Loucy (cell line): ENCODE results near the gene BLACAT1.

ENCODE experiments used
- H2AFZ ChIP-seq: fragments of 200-600 bp; sonication (generic); 2 replicates; pipeline ENCODE4 v1.6.0; 2016; ENCODE audit warnings: antibody characterized with exemption, mild to moderate bottlenecking, low read length, moderate library complexity
- H3F3A ChIP-seq: fragments of 200-600 bp; 2 replicates; pipeline ENCODE4 v1.6.0; 2016; ENCODE audit warnings: antibody characterized with exemption, low read depth, mild to moderate bottlenecking
- H3K27me3 ChIP-seq: fragments of 200-600 bp; sonication (generic); 2 replicates; pipeline ENCODE4 v1.6.1; 2014; ENCODE audit warnings: low read length, mild to moderate bottlenecking; ENCODE audit not compliant: insufficient read depth, poor library complexity, severe bottlenecking
- H3K36me3 ChIP-seq: fragments of 200-600 bp; sonication (generic); 2 replicates; pipeline ENCODE4 v1.6.1; 2016; ENCODE audit warnings: low read length; ENCODE audit not compliant: insufficient read depth
- H3K4me1 ChIP-seq: fragments of 200-600 bp; sonication (generic); 2 replicates; pipeline ENCODE4 v1.5.1; 2014; ENCODE audit warnings: low read length, mild to moderate bottlenecking; ENCODE audit not compliant: insufficient read depth, poor library complexity, severe bottlenecking
- H3K4me2 ChIP-seq: fragments of 200-600 bp; sonication (generic); 2 replicates; pipeline ENCODE4 v1.6.0; 2014; ENCODE audit warnings: antibody characterized with exemption, low read length, low read depth, mild to moderate bottlenecking; ENCODE audit not compliant: poor library complexity, severe bottlenecking
- H3K4me3 ChIP-seq: fragments of 200-600 bp; sonication (generic); 2 replicates; pipeline ENCODE4 v1.5.1; 2014; ENCODE audit warnings: low read length, mild to moderate bottlenecking, mixed read lengths; ENCODE audit not compliant: poor library complexity, severe bottlenecking
- H3K79me2 ChIP-seq: fragments of 200-600 bp; sonication (generic); 2 replicates; pipeline ENCODE4 v1.6.1; 2014; ENCODE audit warnings: low read length; ENCODE audit not compliant: insufficient read depth
- H3K9ac ChIP-seq: fragments of 200-600 bp; sonication (generic); 2 replicates; pipeline ENCODE4 v1.6.0; 2014; ENCODE audit warnings: mild to moderate bottlenecking, low read depth, low read length, moderate library complexity; ENCODE audit not compliant: poor library complexity, severe bottlenecking
- H3K9me2 ChIP-seq: fragments of 200-600 bp; sonication (generic); replicated peaks from 2 replicates; pipeline ENCODE4 v1.6.1; 2016; ENCODE audit warnings: low read depth, low read length, mixed read lengths
- H3K9me3 ChIP-seq: fragments of 200-600 bp; sonication (generic); 2 replicates; pipeline ENCODE4 v1.6.1; 2014; ENCODE audit warnings: mild to moderate bottlenecking, antibody characterized with exemption, low read length, low read depth; ENCODE audit not compliant: insufficient read depth
- H4K20me1 ChIP-seq: fragments of 200-600 bp; sonication (generic); 2 replicates; pipeline ENCODE4 v1.6.0; 2014; ENCODE audit warnings: antibody characterized with exemption, low read length, mild to moderate bottlenecking; ENCODE audit not compliant: insufficient read depth, poor library complexity, severe bottlenecking
- CTCF ChIP-seq: fragments of 200-600 bp; sonication (generic); conservative IDR thresholded peaks from 2 replicates; pipeline ENCODE4 v1.5.1; 2014; ENCODE audit warnings: mild to moderate bottlenecking, antibody characterized with exemption, low read length
- EZH2phosphoT487 ChIP-seq: fragments of 200-600 bp; IDR thresholded peaks from 2 replicates; pipeline ENCODE4 v1.6.1; 2018; ENCODE audit warnings: antibody characterized with exemption, mild to moderate bottlenecking, moderate library complexity, borderline replicate concordance

The BLACAT1 gene

GRCh38 chr1:205450448-205450847 is 5.4 kb downstream of the BLACAT1 start:
- H3K79me2 ChIP-seq: no peaks in the 10 kb centered on the region
- no peak overlapping the region for H3K9ac ChIP-seq
- peaks cover 6% of the 10 kb centered on the region for H3K4me1 ChIP-seq
- no peak overlapping the region for H3K4me2 ChIP-seq
- H3K36me3 ChIP-seq: no peaks in the 10 kb centered on the region
- H3K4me3 ChIP-seq: no peak overlapping the region
- no peaks in the 10 kb centered on the region for H3K9me3 ChIP-seq
- no peak overlapping the region for H2AFZ ChIP-seq
- no peak for TF ChIP-seq EZH2phosphoT487
- TF ChIP-seq CTCF: no peak
- H3K27me3 ChIP-seq: no peaks in the 10 kb centered on the region
- H3K9me2 ChIP-seq: no peaks in the 10 kb centered on the region
- H3F3A ChIP-seq: no peaks in the 10 kb centered on the region
- H4K20me1 ChIP-seq: no peaks in the 10 kb centered on the region

- Histone ChIP-seq H3K27me3 (no peaks in the 10 kb centered on the region), H3K4me2 (no peak overlapping the region), H3K9me2 (no peaks in the 10 kb centered on the region), H4K20me1 (no peaks in the 10 kb centered on the region), H3K9ac (no peak overlapping the region), H3K36me3 (no peaks in the 10 kb centered on the region), H3K9me3 (no peaks in the 10 kb centered on the region), H3F3A (no peaks in the 10 kb centered on the region), H3K4me3 (no peak overlapping the region), H2AFZ (no peak overlapping the region), H3K4me1 (peaks cover 12% of the 10 kb centered on the region), H3K79me2 (no peaks in the 10 kb centered on the region)
- TF ChIP-seq EZH2phosphoT487: no peak
- no peak for TF ChIP-seq CTCF
These were observed 5.9 kb downstream of the BLACAT1 start for GRCh38 chr1:205449750-205450443.

- no peaks in the 10 kb centered on the region for H3K36me3 ChIP-seq
- no peaks in the 10 kb centered on the region for H3F3A ChIP-seq
- peaks cover 18% of the 10 kb centered on the region for H3K4me1 ChIP-seq
- H3K4me2 ChIP-seq: no peak overlapping the region
- no peak for TF ChIP-seq CTCF
- TF ChIP-seq EZH2phosphoT487: no peak
- H2AFZ ChIP-seq: no peak overlapping the region
- H3K9ac ChIP-seq: no peak overlapping the region
- H3K9me2 ChIP-seq: no peaks in the 10 kb centered on the region
- no peaks in the 10 kb centered on the region for H3K79me2 ChIP-seq
- H4K20me1 ChIP-seq: no peaks in the 10 kb centered on the region
- H3K9me3 ChIP-seq: no peaks in the 10 kb centered on the region
- no peak overlapping the region for H3K4me3 ChIP-seq
- no peaks in the 10 kb centered on the region for H3K27me3 ChIP-seq
These were observed 6.5 kb downstream of the BLACAT1 start for GRCh38 chr1:205449254-205449749.
